H1 (cell line): ENCODE data around the gene TATDN2. TPM values are rescaled to one million over a fixed set of nuclear protein-coding genes. Genes with fewer than 3 reads are reported as not detected.

Source experiments
- CTCF ChIA-PET: fragments of 300-600 bp; sonication (Branson Sonifier 250); formaldehyde crosslinking; loops from one replicate; lab custom pipeline; 2021; ENCODE audit not compliant: partially characterized antibody; lab: Charles Lee
- POLR2A ChIA-PET: fragments of 300-600 bp; sonication (Branson Sonifier 250); formaldehyde crosslinking; loops from one replicate; lab custom pipeline; 2021; ENCODE audit warnings: inconsistent platforms; ENCODE audit not compliant: partially characterized antibody; lab: Charles Lee
- DNase-seq, 2 experiments: peaks; one replicate each; pipeline versions ENCODE4 v3.0.0 to v3.0.0-alpha.2; 2010 to 2022; ENCODE audit warnings: low spot score in 2 of 2, low read depth in 1 of 2, mixed read lengths in 1 of 2
- FAIRE-seq: peaks from 2 replicates; lab custom pipeline; 2011; peaks lifted over from hg19 to GRCh38; lab: Jason Lieb, UNC
- H2AFZ ChIP-seq: 2 replicates; pipeline ENCODE4 v1.8.1; 2012; ENCODE audit warnings: low read length, inconsistent platforms
- H2AK5ac ChIP-seq: 2 replicates; pipeline ENCODE4 v1.6.1; 2013; ENCODE audit warnings: low read depth, low read length
- H2BK120ac ChIP-seq: replicated peaks from 2 replicates; pipeline ENCODE3; 2013; ENCODE audit warnings: low read depth, low read length, inconsistent platforms
- H2BK12ac ChIP-seq: 2 replicates; pipeline ENCODE4 v1.6.1; 2013; ENCODE audit warnings: low read depth, low read length
- H2BK15ac ChIP-seq: 2 replicates; pipeline ENCODE4 v1.6.1; 2013; ENCODE audit warnings: low read length
- H2BK20ac ChIP-seq: 2 replicates; pipeline ENCODE4 v1.6.1; 2013; ENCODE audit warnings: low read length
- H2BK5ac ChIP-seq: 2 replicates; pipeline ENCODE4 v1.6.1; 2013; ENCODE audit warnings: low read depth, low read length
- H3K14ac ChIP-seq: 2 replicates; pipeline ENCODE4 v1.6.1; 2013; ENCODE audit warnings: inconsistent platforms; ENCODE audit not compliant: insufficient read length
- H3K18ac ChIP-seq: 2 replicates; pipeline ENCODE4 v1.6.1; 2013; ENCODE audit warnings: low read length; ENCODE audit errors: extremely low read depth
- H3K23ac ChIP-seq: 2 replicates; pipeline ENCODE4 v1.6.1; 2013; ENCODE audit warnings: inconsistent platforms; ENCODE audit not compliant: insufficient read length
- H3K23me2 ChIP-seq: 2 replicates; pipeline ENCODE4 v1.6.1; 2013; ENCODE audit warnings: low read depth, low read length
- H3K27ac ChIP-seq: 2 replicates; pipeline ENCODE4 v1.6.1; 2011; ENCODE audit warnings: low read depth, low read length, inconsistent platforms
- H3K27me3 ChIP-seq, 4 experiments: replicated peaks in 1 of 4; 1 replicate in 1 of 4; 2 replicates in 3 of 4; pipeline versions ENCODE4 v1.6.1 to v1.8.1; 2011 to 2013; ENCODE audit warnings: low read length in 3 of 4, mild to moderate bottlenecking in 3 of 4, inconsistent platforms in 2 of 4, mixed read lengths in 2 of 4, moderate library complexity in 1 of 4; ENCODE audit not compliant: control insufficient read depth in 3 of 4, insufficient read depth in 3 of 4; ENCODE audit errors: extremely low read depth in 1 of 4
- H3K36me3 ChIP-seq, 4 experiments: 2 replicates each; pipeline versions ENCODE4 v1.6.1 to v1.8.1; 2011 to 2013; ENCODE audit warnings: mild to moderate bottlenecking in 4 of 4, low read length in 3 of 4, moderate library complexity in 2 of 4, control low read depth in 1 of 4, inconsistent platforms in 1 of 4; ENCODE audit not compliant: insufficient read depth in 4 of 4, control insufficient read depth in 2 of 4
- H3K4ac ChIP-seq: replicated peaks from 2 replicates; pipeline ENCODE3; 2013; ENCODE audit warnings: low read length, low read depth, mixed read lengths, inconsistent platforms; ENCODE audit not compliant: insufficient read length
- H3K4me1 ChIP-seq, 4 experiments: replicated peaks in 1 of 4; 1 replicate in 1 of 4; 2 replicates in 3 of 4; pipeline versions ENCODE4 v1.6.1 to v1.8.1; 2011 to 2013; ENCODE audit warnings: low read length in 3 of 4, inconsistent platforms in 2 of 4, mixed read lengths in 1 of 4; ENCODE audit not compliant: insufficient read depth in 4 of 4, control insufficient read depth in 3 of 4
- H3K4me2 ChIP-seq, 2 experiments: 2 replicates each; pipeline versions ENCODE4 v1.6.1 to v1.8.1; 2011 to 2013; ENCODE audit warnings: low read depth in 2 of 2, low read length in 2 of 2, control low read depth in 1 of 2, inconsistent platforms in 1 of 2, mild to moderate bottlenecking in 1 of 2; ENCODE audit not compliant: insufficient read depth in 1 of 2
- H3K4me3 ChIP-seq, 4 experiments: fragments of 200-600, 300-600 bp in 1 of 4; sonication (generic), shearing (Covaris generic), sonication (Bioruptor Twin) in 1 of 4; 2 replicates each; pipeline versions ENCODE4 v1.5.1 to v1.8.1; 2011 to 2016; ENCODE audit warnings: low read length in 4 of 4, low read depth in 3 of 4, control low read depth in 2 of 4, inconsistent platforms in 2 of 4, mild to moderate bottlenecking in 2 of 4, mixed read lengths in 1 of 4, moderate library complexity in 1 of 4; ENCODE audit not compliant: insufficient read depth in 2 of 4; ENCODE audit errors: extremely low read depth in 1 of 4
- H3K56ac ChIP-seq: replicated peaks from 2 replicates; pipeline ENCODE3; 2013; ENCODE audit warnings: low read depth, mild to moderate bottlenecking, mixed read lengths, low read length, inconsistent platforms; ENCODE audit not compliant: insufficient read length
- H3K79me1 ChIP-seq: 2 replicates; pipeline ENCODE4 v1.6.1; 2013; ENCODE audit warnings: low read depth, low read length, control low read depth
- H3K79me2 ChIP-seq, 2 experiments: 2 replicates each; pipeline versions ENCODE4 v1.6.1 to v1.8.1; 2012 to 2013; ENCODE audit warnings: low read length in 2 of 2, mild to moderate bottlenecking in 2 of 2, inconsistent platforms in 1 of 2; ENCODE audit not compliant: insufficient read depth in 2 of 2, control insufficient read depth in 1 of 2
- H3K9ac ChIP-seq, 4 experiments: replicated peaks in 1 of 4; 1 replicate in 1 of 4; 2 replicates in 3 of 4; pipeline versions ENCODE4 v1.6.1 to v1.8.1; 2011 to 2013; ENCODE audit warnings: low read depth in 3 of 4, low read length in 3 of 4, control low read depth in 2 of 4, mild to moderate bottlenecking in 2 of 4, moderate library complexity in 2 of 4, inconsistent platforms in 1 of 4; ENCODE audit errors: extremely low read depth in 1 of 4
- H3K9me3 ChIP-seq, 2 experiments: 2 replicates each; pipeline versions ENCODE4 v1.6.1 to v1.8.1; 2012 to 2013; ENCODE audit warnings: mild to moderate bottlenecking in 2 of 2, moderate library complexity in 2 of 2, control low read depth in 1 of 2, inconsistent platforms in 1 of 2, low read depth in 1 of 2, low read length in 1 of 2, mixed read lengths in 1 of 2; ENCODE audit not compliant: insufficient read depth in 2 of 2
- H4K20me1 ChIP-seq, 2 experiments: replicated peaks in 1 of 2; 2 replicates each; pipeline versions ENCODE3 to v1.8.1; 2011 to 2013; ENCODE audit warnings: inconsistent platforms in 2 of 2, low read length in 2 of 2, mild to moderate bottlenecking in 1 of 2; ENCODE audit not compliant: insufficient read depth in 2 of 2, control insufficient read depth in 1 of 2
- H4K5ac ChIP-seq: 2 replicates; pipeline ENCODE4 v1.6.1; 2013; ENCODE audit warnings: low read length, low read depth, mixed read lengths, inconsistent platforms; ENCODE audit not compliant: insufficient read length
- H4K8ac ChIP-seq: 2 replicates; pipeline ENCODE4 v1.8.0; 2013; ENCODE audit warnings: mild to moderate bottlenecking, moderate library complexity, low read length, inconsistent platforms; ENCODE audit not compliant: insufficient read depth; ENCODE audit errors: extremely low read depth
- H4K91ac ChIP-seq: replicated peaks from 2 replicates; pipeline ENCODE3; 2013; ENCODE audit warnings: low read length, mixed read lengths, inconsistent platforms; ENCODE audit not compliant: insufficient read length
- EP300 ChIP-seq, 2 experiments: IDR thresholded peaks; 1 replicate in 1 of 2; 2 replicates in 1 of 2; pipeline ENCODE4 v1.6.1; 2011 to 2012; ENCODE audit warnings: low read depth in 2 of 2, low read length in 2 of 2, mild to moderate bottlenecking in 2 of 2, borderline replicate concordance in 1 of 2, inconsistent platforms in 1 of 2, moderate library complexity in 1 of 2
- POLR2A ChIP-seq, 2 experiments: IDR thresholded peaks; 1 replicate in 1 of 2; 2 replicates in 1 of 2; pipeline ENCODE4 v1.6.1; 2011; ENCODE audit warnings: low read depth in 2 of 2, low read length in 2 of 2, mild to moderate bottlenecking in 2 of 2; ENCODE audit errors: control extremely low read depth in 1 of 2
- RFX5 ChIP-seq: IDR thresholded peaks from 2 replicates; pipeline ENCODE4 v1.6.1; 2011; ENCODE audit warnings: low read depth, low read length, improper control_type of control experiment, borderline replicate concordance
- WGBS, 2 experiments: shearing (Covaris generic) in 1 of 2; methylation state at CpG; one replicate each; pipeline versions ENCODE4 v1.1.6 to v1.1.7; 2013 to 2015; ENCODE audit warnings: low lambda C conversion rate in 2 of 2, mixed read lengths in 2 of 2, inconsistent platforms in 1 of 2, low coverage in 1 of 2, missing lambda C conversion rate in 1 of 2; ENCODE audit not compliant: insufficient replicate concordance in 2 of 2, insufficient coverage in 1 of 2, insufficient read length in 1 of 2; ENCODE audit errors: extremely low coverage in 1 of 2, missing lambda C conversion rate in 1 of 2; 5-methylcytosine and 5-hydroxymethylcytosine counted together
- polyA plus RNA-seq, 7 experiments: library from polyadenylated mRNA; depleted of rRNA in 3 of 7; stranded (reverse) in 5 of 7; unstranded in 2 of 7; fragments of >200 nt in 5 of 7; fragments of 200-250 nt in 2 of 7; gene quantifications; 1 replicate in 5 of 7; 2 replicates in 1 of 7; 4 replicates in 1 of 7; pipeline versions ENCODE4 v1.2.1 to v1.2.3, GENCODE V29; 2011 to 2013; ENCODE audit warnings: missing spikeins in 2 of 7, mixed read lengths in 2 of 7
- total RNA-seq: library from RNA; stranded (reverse); fragmentation: NEBNext Ultra II Directional; extraction: Animal tissue kit (Norgen Biotek cat#: 25700); gene quantifications from 2 replicates; pipeline ENCODE4 v1.2.1, GENCODE V29; 2021

Gene TATDN2
- total and polyA plus RNA-seq, 2 of the 8 experiments (the other 6 are each of a cell fraction or from before 2014, with no cell fraction given), result 12.1 to 34.8 TPM

DNA sequence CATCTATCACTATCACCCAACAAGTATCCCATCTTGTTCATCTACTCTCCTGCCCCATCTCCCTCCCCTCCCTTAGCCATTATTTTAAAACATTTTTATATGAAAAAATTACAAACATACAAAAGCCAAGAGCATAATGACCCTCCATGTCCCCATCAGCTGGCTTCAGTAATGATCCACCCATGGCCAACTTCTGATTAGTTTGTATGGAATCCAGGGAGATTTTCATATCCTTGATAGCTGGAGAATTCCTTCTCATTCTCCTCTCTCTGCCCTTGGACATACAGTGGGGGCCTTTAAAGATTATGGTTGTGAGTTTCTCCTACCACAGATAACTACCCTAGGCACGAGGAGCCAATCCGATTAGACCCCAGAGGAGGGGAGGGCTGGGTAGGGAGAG is 43.3 kb upstream of the TATDN2 start:
- H3K4me2 ChIP-seq, result no peak overlapping the region
- CTCF ChIA-PET, result interaction anchor here (1.0 to 1.9 kb wide), 4 partner anchors 10 to 20 kb away, joined by 3 to 10 read pairs (median 4); no protein-coding TSS in a partner anchor
- WGBS, 2 experiments, result 88% methylated on average over 2 of the region's 2 CpGs; no CpG with 5 or more reads in 1 of the 2 experiments
- TF ChIP-seq EP300 (IDR thresholded peaks at IDR 0.05; ENCODE audit: borderline replicate concordance in 1 of 2, low read depth in 2 of 2, low read length in 2 of 2) (no peak), RFX5 (no peak), POLR2A (IDR thresholded peaks at IDR 0.05; ENCODE audit: control extremely low read depth in 1 of 2, low read depth in 2 of 2, low read length in 2 of 2) (no peak)

More for the DNA sequence above, 43.3 kb upstream of the TATDN2 start:
- Histone ChIP-seq H3K9me3 (no peaks in the 10 kb centered on the region), H2BK120ac (no peak overlapping the region), H4K5ac (no peak overlapping the region), H4K20me1 (no peaks in the 10 kb centered on the region), H3K9ac (no peak overlapping the region), H3K4me1 (0 out of 7 replicates have a peak, but pooled peaks cover 0 to 3% (median 0%) of the 10 kb centered on the region in 4 experiments), H2AK5ac (no peak overlapping the region), H3K36me3 (no peaks in the 10 kb centered on the region), H2AFZ (no peak overlapping the region), H3K79me1 (no peaks in the 10 kb centered on the region), H2BK15ac (no peak overlapping the region), H3K4ac (no peak overlapping the region), H3K27ac (no peak overlapping the region), H3K23ac (no peak overlapping the region), H3K27me3 (no peaks in the 10 kb centered on the region), H2BK20ac (no peak overlapping the region), H3K14ac (no peak overlapping the region), H4K8ac (no peak overlapping the region), H2BK12ac (no peak overlapping the region), H3K18ac (no peak overlapping the region), H3K79me2 (no peaks in the 10 kb centered on the region), H3K4me3 (no peak overlapping the region), H2BK5ac (no peak overlapping the region), H4K91ac (no peak overlapping the region), H3K23me2 (no peaks in the 10 kb centered on the region), H3K56ac (no peak overlapping the region)
- POLR2A ChIA-PET, result no interaction called here
- no peak for DNase-seq
- no peak for FAIRE-seq
